GM21786 (cell line): ENCODE measurements around the gene IGF2.
"Not testable (repeated sequence)": the region's sequence is repeated elsewhere in the genome, so short reads cannot be mapped to it uniquely, and the experiment has no call there.

Experiments used
- ATAC-seq: cut with Tn5 transposase; IDR thresholded peaks from one replicate; pipeline ENCODE4 v1.9.1; 2021; ENCODE audit not compliant: unreplicated experiment

IGF2 gene

DNA sequence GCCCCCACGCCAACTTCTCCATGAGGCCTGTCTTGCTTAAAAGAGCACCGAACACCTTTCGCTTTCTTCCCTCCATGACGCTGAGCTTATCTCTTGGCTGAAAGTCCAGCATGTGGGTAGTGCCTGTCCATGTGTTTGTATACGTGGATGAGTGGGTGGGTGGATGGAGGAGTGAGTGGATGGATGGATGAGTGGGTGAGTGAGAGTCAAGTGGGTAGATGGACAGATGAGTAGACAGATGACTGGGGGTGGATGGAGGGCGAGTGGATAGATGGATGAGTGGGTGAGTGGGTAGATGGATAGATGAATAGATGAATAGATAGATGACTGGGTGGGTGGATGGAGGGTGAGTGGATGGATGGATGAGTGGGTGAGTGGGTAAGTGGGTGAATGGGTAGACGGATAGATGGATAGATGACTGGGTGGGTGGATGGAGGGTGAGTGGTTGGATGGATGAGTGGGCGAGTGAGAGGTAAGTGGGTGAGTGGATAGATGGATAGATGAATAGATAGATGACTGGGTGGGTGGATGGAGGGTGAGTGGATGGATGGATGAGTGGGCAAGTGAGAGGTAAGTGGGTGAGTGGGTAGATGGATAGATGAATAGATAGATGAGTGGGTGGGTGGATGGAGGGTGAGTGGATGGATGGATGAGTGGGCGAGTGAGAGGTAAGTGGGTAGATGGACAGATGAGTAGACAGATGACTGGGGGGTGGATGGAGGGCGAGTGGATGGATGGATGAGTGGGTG, 14.3 kb downstream of the IGF2 start:
- ATAC-seq, result not testable (repeated sequence)

DNA sequence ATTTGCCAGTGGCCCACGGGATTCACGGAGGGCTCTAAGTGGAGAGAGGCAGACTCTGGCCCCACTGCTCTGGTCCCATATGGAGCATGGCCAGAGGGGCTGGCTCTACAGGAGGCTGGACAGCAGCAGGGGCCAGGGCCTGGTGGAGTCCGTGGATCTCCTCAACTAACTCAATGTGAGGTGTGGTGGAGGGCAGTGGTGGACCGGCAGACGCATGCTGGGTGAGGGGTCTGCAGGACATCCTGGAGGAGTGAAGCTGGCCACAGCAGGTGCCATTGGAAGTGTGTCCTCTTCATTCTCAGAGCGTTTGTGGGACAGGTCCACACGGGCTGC, 15.6 kb downstream of the IGF2 start:
- no peak for ATAC-seq

DNA sequence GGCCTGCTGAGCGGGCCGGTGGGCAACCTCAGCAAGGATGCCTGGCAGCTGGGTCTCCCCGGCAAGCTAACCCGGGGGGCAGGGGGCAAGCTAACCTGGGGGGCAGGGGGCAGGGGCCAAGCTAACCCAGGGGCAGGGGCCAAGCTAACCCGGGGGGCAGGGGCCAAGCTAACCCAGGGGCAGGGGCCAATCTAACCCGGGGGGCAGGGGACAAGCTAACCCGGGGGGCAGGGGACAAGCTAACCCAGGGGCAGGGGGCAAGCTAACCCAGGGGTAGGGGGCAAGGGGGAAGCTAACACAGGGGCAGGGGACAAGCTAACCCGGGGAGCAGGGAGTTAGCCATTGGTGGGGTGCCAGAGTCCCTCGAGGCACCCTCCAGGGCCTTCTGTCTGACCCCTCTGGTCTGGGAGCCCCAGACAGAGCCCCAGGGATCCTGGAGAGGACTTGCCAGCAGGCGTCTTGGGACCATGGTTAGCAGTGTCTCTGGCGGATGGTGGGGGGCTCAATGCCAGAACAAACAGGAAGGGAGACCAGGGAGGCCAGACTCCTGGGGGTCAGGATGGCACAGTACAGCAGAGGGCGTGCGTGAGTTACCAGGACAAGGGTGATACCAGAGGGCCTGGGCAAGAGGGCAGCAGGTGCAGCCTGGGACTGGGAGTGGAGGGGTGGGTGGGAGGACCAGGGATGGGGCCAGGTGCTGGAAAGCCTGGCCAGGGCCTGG, 16.1 kb downstream of the IGF2 start:
- ATAC-seq, result no peak

DNA sequence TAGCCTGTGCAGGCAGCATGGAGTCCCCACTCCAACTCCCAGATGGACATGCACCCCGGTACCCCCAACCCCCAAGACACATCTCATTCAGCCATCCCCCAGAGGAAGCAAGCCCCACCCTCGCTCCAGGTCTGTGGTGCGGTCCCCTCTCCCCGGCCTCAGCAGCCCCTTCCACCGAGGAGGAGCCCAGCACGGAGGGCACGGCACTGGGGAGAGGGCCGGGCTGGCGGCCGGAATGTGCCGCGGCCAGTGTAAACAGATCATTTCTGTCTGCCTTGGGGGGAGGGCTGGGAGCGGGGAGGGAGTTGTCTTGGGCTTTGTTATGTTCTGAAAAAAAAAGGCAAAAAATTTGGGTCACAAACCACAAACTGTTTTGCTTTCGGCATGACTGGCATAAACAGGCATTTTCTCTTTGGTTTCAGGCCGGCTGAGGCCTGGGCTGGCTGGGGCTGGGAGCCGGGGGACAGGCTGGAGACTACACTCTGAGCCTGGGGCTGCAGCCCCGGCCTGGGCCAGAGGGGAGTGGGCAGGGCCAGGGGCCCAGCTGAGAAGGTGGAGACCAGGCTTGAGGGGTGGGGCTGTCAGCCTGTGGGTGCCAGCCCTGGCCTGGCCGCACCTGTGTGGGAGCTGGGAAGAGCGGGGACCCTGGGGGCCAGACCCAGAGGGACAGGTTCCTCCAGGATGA, 16.8 kb downstream of the IGF2 start:
- ATAC-seq, result no peak

DNA sequence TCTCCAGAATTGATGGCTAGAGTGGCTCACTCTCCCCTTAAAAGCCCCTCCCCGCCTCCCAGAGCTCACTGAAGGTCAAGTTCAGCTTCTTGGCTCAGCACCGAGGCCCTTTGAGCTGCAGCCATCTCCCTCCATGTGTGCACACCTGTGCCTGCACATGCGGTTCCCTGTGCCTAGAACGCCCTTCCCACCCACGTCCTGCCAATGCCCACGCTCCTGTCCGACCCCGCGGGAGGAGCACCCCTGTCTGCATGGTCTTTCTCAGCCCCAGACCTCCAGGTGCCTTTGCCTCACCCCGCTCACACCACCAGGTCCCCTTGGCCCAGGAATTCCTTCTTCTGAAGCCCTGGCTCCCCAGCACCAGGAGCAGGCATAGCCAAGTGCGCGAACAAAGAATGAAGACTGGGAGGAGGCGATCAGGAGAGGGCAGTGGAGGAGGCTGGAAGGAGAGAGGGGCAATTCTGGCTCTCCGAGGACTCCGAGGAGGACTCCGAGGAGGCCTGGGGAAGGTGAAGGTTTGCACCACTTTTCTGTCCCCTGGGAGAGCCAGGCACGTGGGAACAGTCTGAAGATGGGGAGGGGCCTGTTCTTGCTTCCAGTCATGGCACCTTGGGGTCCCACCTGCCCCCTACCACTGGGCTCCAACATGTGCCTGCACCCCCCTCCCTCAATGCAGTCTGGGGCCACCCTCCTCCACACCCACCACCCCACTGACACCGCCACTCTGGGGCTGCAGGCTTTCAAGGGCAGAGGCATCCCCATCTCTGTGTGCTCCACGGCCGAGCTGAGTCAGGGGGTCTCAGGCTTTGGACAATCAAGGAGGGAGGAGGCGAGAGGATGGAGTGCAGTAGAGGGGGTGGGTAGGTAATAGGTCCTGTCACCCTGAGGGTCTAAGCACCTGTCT, 17.7 kb downstream of the IGF2 start:
- ATAC-seq, result no peak

GRCh38 chr11:2120359-2121100, 18.7 kb downstream of the IGF2 start:
- ATAC-seq, result no peak

DNA sequence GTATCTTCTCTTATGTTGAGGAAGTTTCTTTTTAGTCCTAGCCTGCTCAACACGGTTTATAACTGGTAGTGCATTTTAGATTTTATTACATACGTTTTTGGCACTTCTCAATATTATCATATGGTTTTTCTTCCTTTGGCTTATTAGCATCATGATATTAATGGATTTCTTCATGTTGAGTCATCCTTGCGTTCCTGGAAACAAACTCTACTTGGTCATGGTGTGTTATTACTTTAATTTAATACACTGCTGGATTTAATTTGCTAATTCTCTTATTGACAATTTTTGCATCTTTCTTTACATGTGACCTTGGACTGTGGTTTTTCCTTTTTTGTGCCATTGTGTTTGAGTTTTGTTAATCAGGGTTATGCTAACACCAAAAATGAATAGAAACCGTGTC, 20.5 kb downstream of the IGF2 start:
- ATAC-seq, result no peak

DNA sequence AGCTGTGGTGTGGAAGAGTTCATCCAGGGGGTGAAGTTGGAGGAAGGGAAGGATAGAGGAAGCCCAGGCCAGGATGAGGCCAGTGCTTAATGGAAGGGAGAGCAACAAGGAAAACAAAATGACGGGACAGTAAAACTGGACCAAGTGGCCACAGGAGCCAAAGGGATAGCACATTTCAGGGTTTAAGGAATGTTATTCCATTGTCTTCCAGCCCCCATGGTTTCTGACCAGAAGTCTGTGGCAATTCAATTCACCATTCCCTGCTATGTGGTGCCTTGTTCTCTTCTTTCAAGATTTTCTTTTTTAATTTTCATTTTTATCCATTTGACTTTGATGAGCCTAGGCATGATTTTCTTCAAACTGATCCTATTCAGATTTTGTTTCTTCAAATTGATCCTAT, 22.5 kb downstream of the IGF2 start:
- no peak for ATAC-seq

DNA sequence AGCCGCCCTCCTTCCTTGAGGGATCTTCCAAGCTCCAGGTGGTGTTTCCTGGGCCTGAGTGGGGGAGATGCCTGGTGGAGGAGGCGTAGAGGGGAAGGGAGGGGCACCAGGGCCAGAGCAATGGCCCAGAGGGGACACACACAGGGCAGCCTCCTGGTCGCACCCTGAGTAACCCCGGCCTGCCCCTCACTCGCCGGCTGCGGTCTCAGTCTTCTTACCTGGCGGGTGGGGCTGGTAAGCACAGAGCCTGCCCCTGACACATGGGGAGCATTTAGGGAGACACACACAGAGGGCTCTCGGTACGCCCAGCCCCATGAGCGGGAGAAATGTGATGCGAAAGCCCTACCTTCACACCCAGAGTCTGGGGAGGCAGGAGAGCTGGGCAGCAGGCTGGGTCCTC, 23.9 kb downstream of the IGF2 start:
- ATAC-seq, result no peak

DNA sequence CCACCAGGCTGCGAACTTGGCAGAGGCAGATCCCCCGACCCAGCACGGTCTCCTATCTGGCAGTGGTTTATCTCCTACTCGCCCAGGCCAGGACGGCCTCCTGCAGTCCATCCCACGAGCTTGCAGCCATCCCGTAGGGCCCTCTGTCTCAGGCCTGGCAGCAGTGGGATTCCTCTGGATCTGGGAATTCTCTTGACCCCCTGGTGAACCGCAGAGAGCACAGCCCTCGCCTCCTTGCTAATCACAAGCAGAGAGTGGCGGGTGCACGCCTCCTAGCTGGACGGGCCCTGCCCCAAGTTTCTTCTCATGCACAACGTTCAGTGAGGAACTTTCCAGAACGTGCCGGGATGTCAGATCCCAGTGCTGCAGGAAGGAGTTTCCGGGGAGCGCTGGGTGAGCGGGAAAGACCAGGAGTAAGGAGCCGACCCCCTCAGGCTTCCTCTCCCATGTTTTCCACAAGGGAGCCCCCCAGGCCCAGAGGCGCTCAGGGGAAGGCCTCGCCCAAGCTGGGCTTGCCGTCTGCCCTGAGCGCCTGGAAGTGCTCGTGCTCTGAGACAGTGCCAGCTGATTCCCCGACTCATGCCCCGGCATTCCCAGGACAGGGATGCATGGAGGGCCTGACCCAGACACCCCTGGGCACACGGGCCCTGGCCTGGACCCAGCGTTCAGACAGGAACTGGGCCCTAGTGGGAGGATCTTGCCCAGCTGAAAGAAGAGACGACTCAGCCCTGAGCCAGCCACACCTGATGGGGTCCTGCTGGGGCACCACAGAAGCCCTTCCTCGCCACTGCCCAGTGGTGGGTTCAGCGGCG, 24.6 kb downstream of the IGF2 start:
- ATAC-seq, result no peak

GRCh38 chr11:2113776-2114175, 25.4 kb downstream of the IGF2 start:
- ATAC-seq, result no peak

DNA sequence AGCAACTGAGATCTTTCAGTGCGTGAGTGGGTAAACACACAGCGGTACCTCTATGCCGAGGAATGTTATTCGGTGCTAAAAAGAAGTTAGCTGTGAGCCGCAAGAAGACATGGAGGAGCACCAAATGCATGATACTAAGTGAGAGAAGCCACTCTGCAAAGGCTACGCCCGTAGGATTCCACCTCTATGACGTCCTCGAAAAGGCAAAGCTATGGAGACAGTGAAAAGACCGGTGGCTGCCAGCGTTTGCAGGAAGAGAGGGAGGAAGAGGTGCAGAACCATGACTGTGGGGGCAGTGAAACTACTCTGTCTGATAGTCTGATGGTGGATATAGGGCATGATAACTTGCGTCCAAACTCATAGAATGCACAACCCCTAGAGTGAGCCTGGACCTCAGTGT, 28.7 kb downstream of the IGF2 start:
- ATAC-seq, result no peak

- ATAC-seq, result no peak
These were observed 29.6 kb downstream of the IGF2 start for GRCh38 chr11:2109541-2110019.

GRCh38 chr11:2108675-2109491, 30.3 kb downstream of the IGF2 start:
- ATAC-seq, result no peak

- no peak for ATAC-seq
These were observed 31.1 kb downstream of the IGF2 start for GRCh38 chr11:2107941-2108630.

GRCh38 chr11:2107521-2107920, 31.7 kb downstream of the IGF2 start:
- no peak for ATAC-seq

- ATAC-seq, result no peak
These were observed 32.5 kb downstream of the IGF2 start for GRCh38 chr11:2106583-2107209.

- no peak for ATAC-seq
These were observed 33.7 kb downstream of the IGF2 start for GRCh38 chr11:2105511-2105910.
